Lower leg skin (tissue), 4 donors: ENCODE results near the gene ZNF627. TPM values are rescaled to one million over a fixed set of nuclear protein-coding genes. Genes with fewer than 3 reads are reported as not detected.

ENCODE experiments used
- DNase-seq, 2 donors: peaks; one replicate each; pipeline ENCODE4 v3.0.0-alpha.2; 2019; ENCODE audit warnings: low spot score in 2 of 2
- H3K4me3 ChIP-seq: fragments of 200-600 bp; sonication (generic); 2 replicates; pipeline ENCODE4 v1.5.1; 2017; ENCODE audit warnings: mild to moderate bottlenecking, low read depth; ENCODE audit not compliant: poor library complexity, severe bottlenecking
- CTCF ChIP-seq, 3 donors: fragments of 450-650 bp; IDR thresholded peaks; one replicate each; pipeline ENCODE4 v1.5.1; 2016; ENCODE audit warnings: antibody characterized with exemption in 3 of 3, mild to moderate bottlenecking in 3 of 3, moderate library complexity in 2 of 3
- POLR2A ChIP-seq, 2 donors: fragments of 450-650 bp; IDR thresholded peaks; one replicate each; pipeline ENCODE4 v1.6.1; 2016 to 2017; ENCODE audit warnings: antibody characterized with exemption in 2 of 2, mild to moderate bottlenecking in 1 of 2, moderate library complexity in 1 of 2
- WGBS, 2 donors: methylation state at CpG; one replicate each; pipeline ENCODE4 v1.1.5; 2018; 5-methylcytosine and 5-hydroxymethylcytosine counted together
- intact Hi-C: fragments of 100-400 bp; cut with DNase I; formaldehyde crosslinking; loops from one replicate; pipeline ENCODE4 v1.15.0; 2023; ENCODE audit warnings: low total_unique reads
- total RNA-seq, 4 donors: library from RNA; depleted of rRNA; stranded (reverse); fragments of >200 nt; gene quantifications; one replicate each; pipeline ENCODE4 v1.1.0, GENCODE V29; 2016

The ZNF627 gene
- total RNA-seq, 4 donors from 2014 or later, result 8.6 to 12.1 (median 11.2) TPM

GRCh38 chr19:11574689-11575088 is 22.6 kb upstream of the ZNF627 start:
- intact Hi-C loops, result no loop called here
- 78 to 85% methylated on average over 9 of the region's 9 CpGs for WGBS, 2 donors
- H3K4me3 ChIP-seq, result no peak overlapping the region
- DNase-seq, result no peak
- TF ChIP-seq CTCF (IDR thresholded peaks at IDR 0.05) (no peak), POLR2A (IDR thresholded peaks at IDR 0.05) (no peak)

GRCh38 chr19:11576227-11576626 is 21.1 kb upstream of the ZNF627 start:
- WGBS, 2 donors, result 87 to 88% methylated on average over 6 to 10 of the region's 15 CpGs
- no peak for TF ChIP-seq POLR2A (IDR thresholded peaks at IDR 0.05)
- TF ChIP-seq CTCF (IDR thresholded peaks at IDR 0.05), result no peak
- no peak overlapping the region for H3K4me3 ChIP-seq
- intact Hi-C loops, result no loop called here
- no peak for DNase-seq

GRCh38 chr19:11577451-11578257 is 19.6 kb upstream of the ZNF627 start, which contains the start of gene ACP5:
Gene ACP5 (minus strand): TSS chr19:11577645. CDS start chr19:11577317, 328 bp downstream.
- H3K4me3 ChIP-seq, result peak within 1 kb of the TSS; percentile 9
- 41 to 62% methylated on average over 12 to 14 of the region's 18 CpGs for WGBS, 2 donors
- DNase-seq, result no peak
- intact Hi-C loops, result no loop called here
- TF ChIP-seq POLR2A (IDR thresholded peaks at IDR 0.05), result no peak
- TF ChIP-seq CTCF (IDR thresholded peaks at IDR 0.05), result no peak

DNA sequence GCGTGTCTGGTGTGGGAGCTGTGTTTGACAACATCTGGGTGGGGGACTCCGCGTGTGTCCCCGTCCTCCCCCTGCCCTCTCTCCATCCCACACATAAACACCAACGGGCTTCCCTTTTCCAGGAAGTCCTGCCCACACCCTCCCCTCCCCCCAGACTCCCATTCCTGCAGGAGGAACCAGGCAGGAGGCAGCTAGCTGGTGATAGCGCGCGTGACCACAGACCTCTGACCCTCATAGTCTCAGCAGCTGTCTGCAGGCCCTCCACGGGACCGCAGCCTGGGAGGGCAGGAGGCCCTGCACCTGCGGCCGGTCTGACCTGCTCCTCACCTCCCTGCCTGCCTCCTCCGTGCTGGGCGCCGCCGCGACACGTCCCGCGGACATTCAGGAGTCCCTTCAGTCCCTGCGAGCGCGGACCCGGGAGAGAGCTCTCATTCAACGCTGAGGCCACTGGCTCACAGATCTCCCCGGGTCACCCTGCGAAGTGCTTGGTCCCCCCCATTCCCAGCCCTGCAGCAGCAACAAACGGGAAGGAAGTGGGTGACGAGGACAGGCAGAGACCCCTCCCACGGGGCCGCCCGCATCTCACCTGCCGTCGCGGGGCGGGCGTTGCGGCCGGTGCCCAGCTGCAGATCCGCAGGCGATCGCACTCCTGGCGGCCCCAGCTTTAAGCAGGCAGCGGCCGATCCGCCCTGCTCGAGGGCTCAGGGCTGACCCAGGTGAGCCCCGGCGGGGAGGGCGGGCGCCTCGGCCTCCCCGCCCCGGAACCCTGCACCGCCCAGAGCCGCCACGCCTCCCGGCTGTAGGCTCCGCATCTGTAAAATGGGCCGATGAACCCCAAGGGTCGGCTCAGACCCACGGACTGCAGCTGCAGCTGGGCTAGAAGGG is 18.8 kb upstream of the ZNF627 start:
- WGBS, 2 donors, result 10 to 11% methylated on average over 22 to 31 of the region's 62 CpGs
- peak overlapping the region; percentile 9 for H3K4me3 ChIP-seq
- TF ChIP-seq POLR2A (IDR thresholded peaks at IDR 0.05) (no peak), CTCF (IDR thresholded peaks at IDR 0.05) (no peak)
- intact Hi-C loops, result no loop called here
- peak in 1 of 2 donors; percentile 53 for DNase-seq

DNA sequence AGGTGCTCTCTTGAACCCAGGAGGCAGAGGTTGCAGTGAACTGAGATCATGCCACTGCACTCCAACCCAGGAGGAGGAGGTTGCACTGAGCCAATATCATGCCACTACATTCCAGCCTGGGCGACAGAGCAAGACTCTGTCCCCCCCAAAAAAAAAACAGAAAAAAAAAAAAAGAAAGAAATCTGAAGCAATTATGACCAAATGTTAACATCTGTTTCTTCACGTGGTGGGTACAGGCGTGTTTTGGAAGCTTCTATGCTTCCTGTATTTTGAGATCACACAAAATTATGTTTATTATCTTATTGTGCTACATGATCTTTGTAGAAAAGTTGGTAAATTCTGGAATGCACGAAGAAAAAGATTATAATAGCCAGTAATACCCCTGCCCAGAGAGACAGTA is 17.2 kb upstream of the ZNF627 start:
- H3K4me3 ChIP-seq, result no peak overlapping the region
- TF ChIP-seq POLR2A (IDR thresholded peaks at IDR 0.05) (no peak), CTCF (IDR thresholded peaks at IDR 0.05) (no peak)
- 65 to 70% methylated on average over 4 of the region's 4 CpGs for WGBS, 2 donors
- DNase-seq, result no peak
- intact Hi-C loops, result loop anchor here (10.0 kb wide), 1 partner anchor 85 kb away; no protein-coding TSS in a partner anchor
